Measurements from ENCODE around the gene NCKAP5. TPM values are rescaled to one million over a fixed set of nuclear protein-coding genes. Genes with fewer than 3 reads are reported as not detected.

Gene NCKAP5
- total RNA-seq, 2 donors from 2014 or later, result 0.78 to 2.6 TPM

GRCh38 chr2:133333181-133333580, 235.1 kb downstream of the NCKAP5 start:
- intact Hi-C loops (cut with DNase I), result no loop called here
- no peaks in the 10 kb centered on the region for H3K36me3 ChIP-seq (replicated peaks in 1 of 2; ENCODE audit: insufficient read depth in 1 of 2, low read depth in 2 of 2)

GRCh38 chr2:133331436-133331835, 236.8 kb downstream of the NCKAP5 start:
- Histone ChIP-seq H3K4me3 (no peak overlapping the region), H3K4me1 (no peaks in the 10 kb centered on the region), H3K9me3 (no peaks in the 10 kb centered on the region), H3K27me3 (no peaks in the 10 kb centered on the region), H3K27ac (no peak overlapping the region), H3K36me3 (replicated peaks in 1 of 2; ENCODE audit: insufficient read depth in 1 of 2, low read depth in 2 of 2) (no peaks in the 10 kb centered on the region)
- no peak for TF ChIP-seq CTCF (IDR thresholded peaks at IDR 0.05)
- no peak for TF ChIP-seq POLR2A (IDR thresholded peaks at IDR 0.05)
- intact Hi-C loops (cut with DNase I), result no loop called here
- DNase-seq (peak in 1 of 4 donors; percentile 13), ATAC-seq (no peak)
- 49 to 59% methylated on average over 6 of the region's 6 CpGs for WGBS, 2 donors

More at GRCh38 chr2:133333181-133333580, 235.1 kb downstream of the NCKAP5 start:
- no peak for ATAC-seq
- DNase-seq, result no peak
- Histone ChIP-seq H3K9me3 (no peaks in the 10 kb centered on the region), H3K4me3 (no peak overlapping the region), H3K27ac (no peak overlapping the region), H3K27me3 (no peaks in the 10 kb centered on the region), H3K4me1 (no peaks in the 10 kb centered on the region)
- WGBS, 2 donors, result 57 to 62% methylated on average over 6 of the region's 6 CpGs
- TF ChIP-seq POLR2A (IDR thresholded peaks at IDR 0.05), result no peak
- no peak for TF ChIP-seq CTCF (IDR thresholded peaks at IDR 0.05)

- H3K27ac ChIP-seq, result no peak overlapping the region
- TF ChIP-seq POLR2A (IDR thresholded peaks at IDR 0.05), result no peak
- no peak for TF ChIP-seq CTCF (IDR thresholded peaks at IDR 0.05)
- H3K4me3 ChIP-seq, result no peak overlapping the region
- H3K4me1 ChIP-seq, result no peaks in the 10 kb centered on the region
- intact Hi-C loops (cut with DNase I), result no loop called here
- ATAC-seq, result no peak
- no peaks in the 10 kb centered on the region for H3K27me3 ChIP-seq
- H3K9me3 ChIP-seq, result no peaks in the 10 kb centered on the region
- 73 to 76% methylated on average over 7 of the region's 7 CpGs for WGBS, 2 donors
- no peak for DNase-seq
- H3K36me3 ChIP-seq (replicated peaks in 1 of 2; ENCODE audit: insufficient read depth in 1 of 2, low read depth in 2 of 2), result no peaks in the 10 kb centered on the region
Observed at GRCh38 chr2:133326652-133327397, 241.4 kb downstream of the NCKAP5 start.

- ATAC-seq, result no peak
- DNase-seq, result no peak
- H3K4me3 ChIP-seq, result no peak overlapping the region
Observed at GRCh38 chr2:133324150-133324561, 244.1 kb downstream of the NCKAP5 start.

More at GRCh38 chr2:133324150-133324561, 244.1 kb downstream of the NCKAP5 start:
- 89 to 93% methylated on average over 4 of the region's 4 CpGs for WGBS, 2 donors
- Histone ChIP-seq H3K4me1 (no peaks in the 10 kb centered on the region), H3K27ac (no peak overlapping the region), H3K9me3 (no peaks in the 10 kb centered on the region), H3K36me3 (replicated peaks in 1 of 2; ENCODE audit: insufficient read depth in 1 of 2, low read depth in 2 of 2) (no peaks in the 10 kb centered on the region), H3K27me3 (no peaks in the 10 kb centered on the region)
- intact Hi-C loops (cut with DNase I), result no loop called here
- TF ChIP-seq POLR2A (IDR thresholded peaks at IDR 0.05) (no peak), CTCF (IDR thresholded peaks at IDR 0.05) (no peak)
